ENCODE data around the gene EIF2A.

GRCh38 chr3:150611666-150612065 lies 65.1 kb downstream of the EIF2A start:
- TF ChIP-seq CTCF (conservative IDR thresholded peaks at IDR 0.05 in 1 of 2, IDR thresholded peaks at IDR 0.05 in 1 of 2; ENCODE audit: low read depth in 1 of 2, low read length in 2 of 2): no peak
- no peak for TF ChIP-seq EZH2 (IDR thresholded peaks at IDR 0.05; ENCODE audit: low read length, missing control alignments)
